HG02623 (cell line): ENCODE data around the gene HNRNPM.

Experiments used
- ATAC-seq: cut with Tn5 transposase; IDR thresholded peaks from one replicate; pipeline ENCODE4 v1.9.1; 2021; ENCODE audit warnings: moderate library complexity; ENCODE audit not compliant: unreplicated experiment

Gene HNRNPM

GRCh38 chr19:8484331-8484894 lies 39.6 kb downstream of the HNRNPM start:
- ATAC-seq, result no peak

DNA sequence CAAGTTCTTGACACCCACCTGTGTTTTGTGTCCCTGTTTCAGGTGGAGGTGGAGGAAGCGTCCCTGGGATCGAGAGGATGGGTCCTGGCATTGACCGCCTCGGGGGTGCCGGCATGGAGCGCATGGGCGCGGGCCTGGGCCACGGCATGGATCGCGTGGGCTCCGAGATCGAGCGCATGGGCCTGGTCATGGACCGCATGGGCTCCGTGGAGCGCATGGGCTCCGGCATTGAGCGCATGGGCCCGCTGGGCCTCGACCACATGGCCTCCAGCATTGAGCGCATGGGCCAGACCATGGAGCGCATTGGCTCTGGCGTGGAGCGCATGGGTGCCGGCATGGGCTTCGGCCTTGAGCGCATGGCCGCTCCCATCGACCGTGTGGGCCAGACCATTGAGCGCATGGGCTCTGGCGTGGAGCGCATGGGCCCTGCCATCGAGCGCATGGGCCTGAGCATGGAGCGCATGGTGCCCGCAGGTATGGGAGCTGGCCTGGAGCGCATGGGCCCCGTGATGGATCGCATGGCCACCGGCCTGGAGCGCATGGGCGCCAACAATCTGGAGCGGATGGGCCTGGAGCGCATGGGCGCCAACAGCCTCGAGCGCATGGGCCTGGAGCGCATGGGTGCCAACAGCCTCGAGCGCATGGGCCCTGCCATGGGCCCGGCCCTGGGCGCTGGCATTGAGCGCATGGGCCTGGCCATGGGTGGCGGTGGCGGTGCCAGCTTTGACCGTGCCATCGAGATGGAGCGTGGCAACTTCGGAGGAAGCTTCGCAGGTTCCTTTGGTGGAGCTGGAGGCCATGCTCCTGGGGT lies 41.0 kb downstream of the HNRNPM start:
- no peak for ATAC-seq

DNA sequence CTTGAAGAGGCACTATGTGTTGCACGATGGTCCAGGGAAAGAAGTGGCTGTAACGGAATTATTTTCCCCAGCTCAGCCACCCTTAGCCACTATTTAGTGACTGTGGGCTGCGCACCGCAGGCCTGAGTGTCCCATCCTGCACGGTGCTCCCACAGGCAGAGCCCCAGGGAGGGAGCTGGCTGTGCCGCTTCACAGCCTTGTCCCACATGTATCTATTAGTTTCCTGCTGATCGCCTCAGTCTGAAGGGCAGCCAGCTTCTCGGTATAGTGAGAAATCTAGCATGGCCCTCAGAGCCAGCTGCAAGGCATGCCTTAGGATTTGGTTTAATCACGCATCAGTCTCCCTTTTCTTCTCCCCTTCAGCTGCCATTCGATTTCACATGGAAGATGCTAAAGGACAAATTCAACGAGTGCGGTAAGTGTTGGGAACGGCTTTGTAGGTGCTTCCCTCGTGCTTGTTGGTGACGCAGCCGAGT lies 41.9 kb downstream of the HNRNPM start:
- no peak for ATAC-seq

- ATAC-seq, result no peak
Measured at GRCh38 chr19:8487137-8487851, 42.5 kb downstream of the HNRNPM start.

DNA sequence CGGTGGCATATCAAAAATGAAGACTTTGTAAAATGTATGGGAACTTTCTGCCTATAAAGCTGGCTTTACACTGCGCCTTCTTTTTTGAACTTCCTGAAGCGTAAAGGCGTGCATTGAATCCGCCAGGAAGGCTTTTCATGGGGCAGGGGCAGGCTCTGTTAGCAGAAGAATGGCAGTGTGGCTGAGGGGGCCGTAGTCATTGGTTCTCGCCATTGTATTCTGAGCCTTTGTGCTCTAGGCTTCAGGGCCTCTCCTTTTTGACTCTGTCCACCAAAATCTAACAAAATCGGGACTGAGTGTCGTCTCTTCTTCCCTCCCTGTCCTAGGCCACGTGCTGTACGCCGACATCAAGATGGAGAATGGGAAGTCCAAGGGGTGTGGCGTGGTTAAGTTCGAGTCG lies 43.6 kb downstream of the HNRNPM start:
- no peak for ATAC-seq

DNA sequence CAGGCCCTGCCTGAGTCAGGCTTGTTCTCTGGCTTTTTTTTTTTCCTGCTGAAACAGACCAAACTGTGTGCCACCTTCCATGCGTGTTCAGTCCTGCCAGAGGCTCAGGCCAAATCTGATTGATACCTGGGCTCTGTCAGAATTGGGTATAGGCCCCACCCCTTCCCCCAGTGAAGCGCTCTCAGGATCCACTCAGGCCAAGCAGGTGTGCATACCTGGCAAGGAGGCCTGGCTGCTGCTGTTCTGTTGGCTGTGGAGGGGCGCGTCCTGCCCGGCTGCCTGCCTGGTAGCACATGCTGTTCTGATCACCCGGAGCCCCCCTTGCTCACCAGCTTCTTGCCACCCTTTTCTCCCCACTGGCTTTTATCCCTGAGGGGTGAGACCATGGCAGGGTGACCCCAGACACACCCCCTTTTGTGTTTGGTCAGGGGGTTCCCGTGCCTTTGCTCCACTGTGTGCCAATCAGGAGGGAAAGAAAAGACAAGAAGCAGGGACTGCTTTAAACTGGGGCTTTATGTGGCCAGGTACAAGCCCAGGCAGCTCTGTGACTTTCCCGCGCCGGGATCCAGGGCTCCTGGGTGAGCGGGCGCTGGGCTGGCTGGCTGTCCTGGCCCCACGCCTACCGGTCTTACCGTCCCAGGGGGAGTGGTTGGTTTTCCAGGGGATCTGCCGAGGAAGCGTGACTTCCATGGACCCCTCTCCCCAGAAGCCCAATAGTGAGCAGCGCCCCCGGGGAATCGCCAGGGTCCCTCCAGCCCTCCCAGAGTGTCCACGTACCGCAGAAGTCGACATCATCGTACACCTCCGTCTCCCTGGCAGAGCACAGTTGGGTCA lies 45.0 kb downstream of the HNRNPM start:
- ATAC-seq, result no peak

DNA sequence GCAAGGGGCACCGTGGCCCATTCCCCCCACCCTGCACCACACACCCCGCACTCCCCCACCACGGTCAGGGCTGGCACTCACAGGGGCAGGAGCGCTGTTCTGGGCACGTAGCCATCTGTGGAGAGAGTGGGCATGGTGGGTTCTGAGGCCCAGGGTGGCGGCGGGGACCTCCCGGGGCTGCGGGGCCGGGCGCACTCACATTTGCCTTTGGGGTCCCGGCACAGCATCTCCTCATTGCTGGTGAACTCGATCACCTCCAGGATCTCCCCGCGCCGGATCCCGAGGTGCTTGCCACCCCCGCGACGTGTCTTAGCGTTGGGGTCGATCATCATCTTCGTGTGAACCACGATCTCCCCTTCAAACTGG lies 45.6 kb downstream of the HNRNPM start:
- ATAC-seq, result no peak

- no peak for ATAC-seq
Measured at GRCh38 chr19:8490873-8491272, 46.1 kb downstream of the HNRNPM start.

GRCh38 chr19:8491574-8491973 lies 46.8 kb downstream of the HNRNPM start:
- no peak for ATAC-seq

DNA sequence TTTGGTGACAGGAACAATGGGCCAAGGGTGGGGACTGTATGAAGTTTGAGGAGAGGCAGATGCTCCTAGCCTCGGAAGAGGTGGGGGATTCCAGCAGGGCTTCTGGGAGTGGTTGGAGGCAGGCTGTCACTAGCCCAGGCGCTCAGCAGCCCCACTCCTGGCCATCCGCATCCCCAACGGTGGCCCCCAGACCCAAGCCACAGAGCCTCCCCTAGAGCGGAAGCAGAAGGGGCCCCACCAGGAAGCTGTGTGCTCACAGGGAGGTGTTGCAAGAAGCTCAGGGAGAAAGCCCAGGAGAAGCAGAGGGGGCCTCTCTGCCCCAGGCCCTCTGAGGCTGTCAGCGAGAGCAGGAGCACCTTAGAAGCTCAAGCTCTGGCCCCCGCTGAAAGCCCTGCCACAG lies 49.4 kb downstream of the HNRNPM start:
- no peak for ATAC-seq

- no peak for ATAC-seq
Measured at GRCh38 chr19:8498295-8498694, 53.5 kb downstream of the HNRNPM start.

- no peak for ATAC-seq
Measured at GRCh38 chr19:8499048-8499833, 54.5 kb downstream of the HNRNPM start.

DNA sequence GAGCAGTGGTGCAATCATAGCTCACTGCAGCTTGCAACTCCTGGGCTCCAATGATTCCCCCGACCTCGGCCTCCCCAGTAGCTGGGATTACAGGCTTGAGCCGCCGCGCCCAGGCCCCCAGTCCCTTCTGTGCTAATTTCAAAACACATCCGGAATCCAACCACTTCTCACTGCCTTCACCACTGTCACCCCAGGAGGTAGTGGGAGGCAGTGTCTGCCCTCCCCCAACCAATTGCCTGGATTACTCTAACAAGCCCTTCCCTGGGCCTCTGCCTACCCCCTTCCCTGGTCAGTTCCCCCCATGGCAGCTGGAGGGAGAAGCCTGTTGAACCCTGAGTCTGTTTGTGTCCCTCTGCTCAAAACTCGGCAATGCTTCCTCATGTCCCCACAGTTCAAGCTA lies 55.4 kb downstream of the HNRNPM start:
- no peak for ATAC-seq

DNA sequence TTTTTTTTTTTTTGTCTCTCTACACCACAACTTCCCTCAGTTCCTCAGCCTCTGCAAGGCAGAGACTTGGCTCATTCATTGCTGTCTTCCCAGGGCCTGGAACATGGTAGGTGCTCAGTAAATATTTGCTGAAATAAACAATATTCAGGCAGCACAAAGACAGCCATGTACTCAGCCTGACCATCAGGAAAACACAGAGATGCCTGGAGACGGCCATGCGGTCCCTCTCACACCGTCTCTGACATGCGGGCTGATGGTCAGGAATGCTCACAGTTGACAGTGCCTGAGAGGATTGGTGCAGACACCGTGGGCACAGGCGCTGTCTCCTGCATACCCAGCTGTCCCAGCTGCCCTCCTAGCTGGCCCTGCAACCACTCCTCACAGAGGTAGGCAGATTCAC lies 56.7 kb downstream of the HNRNPM start:
- ATAC-seq, result no peak

DNA sequence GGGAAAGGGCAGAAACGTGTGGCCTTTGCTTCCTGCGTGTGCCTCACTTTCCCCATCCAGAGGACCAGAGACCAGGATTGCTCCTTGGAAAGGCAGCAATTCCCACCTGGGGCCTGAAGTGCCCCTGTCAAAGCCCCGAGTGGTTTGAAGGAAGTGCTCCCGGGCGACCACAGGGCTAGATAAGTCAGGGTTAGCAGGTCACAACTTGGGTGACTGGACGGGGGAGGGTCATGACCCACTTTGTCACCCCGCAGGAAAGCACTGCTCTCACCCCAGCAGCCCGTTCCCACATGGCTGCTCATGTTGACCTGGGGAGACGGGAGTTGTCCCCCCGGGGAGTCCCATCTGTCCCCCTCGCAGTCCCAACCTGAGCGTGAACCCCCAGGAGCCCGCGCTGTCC lies 57.2 kb downstream of the HNRNPM start:
- ATAC-seq, result no peak

GRCh38 chr19:8503510-8503909 lies 58.7 kb downstream of the HNRNPM start:
- no peak for ATAC-seq

GRCh38 chr19:8504171-8504570 lies 59.4 kb downstream of the HNRNPM start:
- no peak for ATAC-seq

DNA sequence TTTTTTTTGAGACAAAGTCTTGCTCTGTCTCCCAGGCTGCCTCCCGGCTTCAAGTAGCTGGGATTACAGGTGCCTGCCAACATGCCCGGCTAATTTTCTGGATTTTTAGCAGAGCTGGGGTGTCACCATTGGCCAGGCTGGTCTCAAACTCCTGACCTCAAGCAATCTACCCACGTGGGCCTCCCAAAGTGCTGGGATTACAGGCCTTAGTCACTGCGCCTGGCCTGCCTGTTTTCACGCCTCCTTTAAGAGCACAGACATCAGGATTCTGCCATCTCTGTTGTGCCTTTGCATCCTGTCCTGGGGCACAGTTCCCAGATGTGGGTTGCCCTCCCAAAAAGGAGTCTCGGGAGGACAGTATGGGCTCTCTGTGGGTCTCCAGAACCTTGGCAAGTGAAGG lies 60.1 kb downstream of the HNRNPM start:
- no peak for ATAC-seq

DNA sequence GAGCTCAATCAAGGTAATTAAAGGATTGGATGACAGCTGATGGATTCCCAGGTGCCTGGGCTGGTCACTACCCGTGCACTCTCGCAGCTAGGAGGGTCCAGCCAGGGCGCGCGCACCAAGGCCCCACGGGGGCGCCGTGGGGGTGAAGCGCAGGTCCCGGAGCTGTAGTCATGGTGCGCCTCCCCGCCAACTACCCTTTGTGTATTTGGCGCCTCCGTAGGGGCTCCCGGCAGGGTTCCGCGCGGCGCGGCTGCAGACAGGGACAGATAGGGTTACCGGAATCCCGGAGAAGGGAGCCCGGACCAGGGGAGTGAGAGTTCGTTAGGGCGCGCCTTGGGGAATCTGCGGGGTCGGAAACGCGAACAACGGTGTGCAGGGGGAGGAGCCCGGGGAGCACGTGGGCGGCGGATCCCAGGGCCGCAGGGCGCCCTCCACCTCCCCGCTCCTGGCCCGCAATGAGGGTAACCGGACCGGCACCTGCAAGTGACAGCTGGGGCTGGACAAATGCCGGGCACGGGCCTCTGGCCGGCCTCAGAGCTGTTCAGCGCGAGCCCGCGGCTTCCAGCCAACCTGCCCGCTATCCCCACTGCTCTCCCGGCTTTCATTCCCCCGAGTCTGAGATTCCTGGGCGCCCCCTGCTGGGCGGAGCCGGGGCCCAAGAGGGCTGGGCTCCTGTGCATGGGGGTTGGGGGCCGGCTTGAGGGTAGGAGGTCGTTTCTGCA lies 61.1 kb downstream of the HNRNPM start:
- no peak for ATAC-seq
